ACHN (cell line): ENCODE results near the gene FAM156B.
"Not testable (repeated sequence)": the region's sequence is repeated elsewhere in the genome, so short reads cannot be mapped to it uniquely, and the experiment has no call there.

Experiments used
- DNase-seq: peaks from one replicate; pipeline ENCODE4 v3.0.0-alpha.2; 2015
- in situ Hi-C: cut with HindIII; loops from 2 replicates; pipeline ENCODE4 v1.10.0; 2017; ENCODE audit warnings: low sequenced_read_pairs, low pct_ligation_motif_present, low pct_unique_long_range_greater_than_20kb

The FAM156B gene, protein sequence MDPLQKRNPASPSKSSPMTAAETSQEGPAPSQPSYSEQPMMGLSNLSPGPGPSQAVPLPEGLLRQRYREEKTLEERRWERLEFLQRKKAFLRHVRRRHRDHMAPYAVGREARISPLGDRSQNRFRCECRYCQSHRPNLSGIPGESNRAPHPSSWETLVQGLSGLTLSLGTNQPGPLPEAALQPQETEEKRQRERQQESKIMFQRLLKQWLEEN

DNA sequence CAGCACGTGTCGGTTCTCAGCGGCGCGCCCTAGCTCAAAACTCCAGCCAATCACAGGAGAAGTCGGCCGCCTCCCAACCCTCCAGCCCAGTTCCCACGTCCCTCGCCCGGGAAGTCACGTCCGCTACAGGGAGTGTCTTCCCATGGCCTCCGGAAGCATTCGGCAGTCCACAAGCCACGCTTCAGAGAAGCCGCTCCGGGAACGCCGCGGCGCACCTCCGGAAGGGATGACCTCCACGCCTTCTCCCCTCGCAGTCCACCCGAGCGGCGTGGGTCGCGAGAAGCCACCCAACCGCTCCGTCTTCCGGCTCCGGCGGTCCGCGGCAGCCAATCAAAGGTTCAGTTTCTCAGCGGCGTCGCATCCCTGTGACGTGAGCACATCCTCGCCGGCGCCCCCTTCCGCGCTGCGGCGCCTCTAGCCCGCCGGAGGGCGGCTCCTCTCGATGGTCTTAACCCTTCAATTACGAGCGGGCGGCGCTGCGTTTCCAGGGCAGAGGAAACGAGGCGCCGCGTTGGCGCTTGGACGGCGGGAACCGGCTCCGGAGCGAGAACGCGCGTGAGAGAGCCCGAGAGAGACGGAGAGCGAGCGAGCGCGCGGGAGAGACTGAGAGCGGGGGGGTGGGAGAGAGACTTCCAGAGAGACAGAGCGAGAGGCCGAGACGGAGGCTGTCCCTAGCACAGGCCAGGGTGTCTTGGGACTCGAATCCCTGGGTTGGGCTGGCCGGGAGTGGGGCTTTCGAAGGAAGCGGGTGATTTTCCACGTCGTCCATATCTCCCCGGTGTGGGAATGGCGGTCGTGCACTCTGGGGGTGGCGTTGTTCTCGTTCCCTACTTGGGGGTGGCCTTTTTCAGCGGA, at the start of gene FAM156B:
Gene FAM156B (plus strand): TSS at position 476 of the 855 bp plus-strand sequence. CDS start 9,896 bp downstream, outside the sequence.
- in situ Hi-C loops, result not testable (repeated sequence)

DNA sequence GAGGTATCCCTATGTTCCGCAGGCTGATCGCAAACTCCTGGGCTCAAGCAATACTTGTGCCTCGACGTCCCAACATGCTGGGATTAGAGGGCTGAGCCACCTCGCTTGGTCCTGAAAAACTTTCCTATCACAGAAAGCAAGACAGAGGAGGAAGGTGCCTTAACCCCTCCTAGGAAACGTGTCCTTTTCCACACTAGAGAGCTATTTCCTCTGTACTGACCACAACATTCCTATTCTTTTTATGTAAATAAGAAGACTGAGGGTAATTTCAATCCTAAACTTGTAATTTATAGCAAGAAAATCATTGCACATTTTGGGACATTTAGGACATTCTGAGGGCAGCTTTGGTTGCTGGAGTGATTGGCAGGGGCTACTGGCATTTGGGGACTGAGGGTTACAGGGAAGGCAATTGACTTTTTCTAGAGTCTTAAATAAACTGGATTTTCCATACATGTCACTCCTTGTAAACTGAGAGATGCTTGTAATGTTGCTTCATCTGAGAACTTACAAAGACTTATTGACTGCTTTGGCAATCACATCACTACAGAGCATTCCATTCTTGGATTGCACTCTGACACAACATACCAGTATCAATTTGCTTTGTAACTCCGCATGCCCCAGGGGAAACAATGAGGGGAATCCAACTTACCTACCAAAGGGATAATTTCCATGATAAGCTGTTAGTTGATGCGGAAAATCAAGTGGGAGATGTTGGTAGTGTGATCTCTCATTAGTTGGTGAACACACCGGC, 44.8 kb upstream of the FAM156B start:
- in situ Hi-C loops, result no loop called here
- DNase-seq, result no peak

More for the DNA sequence above, at the start of gene FAM156B:
- DNase-seq, result not testable (repeated sequence)

DNA sequence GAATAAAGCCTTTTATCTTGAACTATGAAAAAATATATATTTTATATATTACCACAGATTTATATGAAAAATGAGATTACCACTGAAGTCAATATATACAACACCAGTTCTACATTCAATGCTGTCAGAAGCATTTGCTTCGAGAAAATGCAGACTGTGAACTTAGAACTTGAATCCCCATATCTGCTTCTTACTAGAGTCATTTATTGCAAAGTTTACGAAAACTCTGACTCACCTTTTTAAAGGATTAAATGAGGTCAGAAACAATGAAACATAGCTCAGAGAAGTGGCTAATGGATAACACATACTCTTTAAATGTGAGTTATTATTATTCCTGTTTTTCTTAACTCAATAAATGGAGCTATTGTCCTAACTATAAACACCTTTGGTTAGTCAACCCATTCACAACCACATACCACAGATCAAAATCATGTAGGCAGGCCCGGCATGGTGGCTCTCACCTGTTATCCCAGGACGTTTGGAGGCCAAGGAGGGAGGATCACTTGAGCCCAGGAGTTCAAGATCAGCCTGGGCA, 40.1 kb upstream of the FAM156B start:
- DNase-seq, in situ Hi-C loops: not testable (repeated sequence)

DNA sequence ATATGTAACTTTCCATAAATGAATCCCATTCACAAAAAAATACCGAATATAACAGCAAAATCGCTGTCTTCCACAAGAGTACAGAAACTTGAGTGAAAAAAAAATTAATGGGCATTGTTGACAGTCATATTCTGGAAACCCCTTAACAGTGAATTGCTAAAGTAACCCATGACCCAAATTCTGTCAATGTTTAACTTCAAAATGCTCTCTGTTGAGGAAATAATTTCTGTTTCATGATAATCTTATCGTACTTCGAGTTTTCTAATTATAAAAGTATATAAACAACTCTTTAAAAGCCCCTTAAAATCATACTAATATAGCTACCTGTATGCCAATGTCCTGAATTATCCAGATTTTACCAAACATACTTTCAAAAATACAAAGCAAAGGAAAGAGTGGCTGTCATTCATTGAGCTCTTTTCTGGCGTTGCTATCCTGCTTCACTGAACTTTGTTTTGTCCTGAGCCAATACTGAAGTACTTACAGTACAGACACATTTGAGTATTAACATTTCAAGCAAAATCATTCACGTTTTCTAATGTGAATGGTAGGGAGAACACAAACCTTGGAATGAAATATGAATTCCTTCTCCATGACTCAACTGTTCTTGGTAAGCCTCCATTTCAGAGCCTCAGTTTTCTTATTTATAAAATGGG, 31.7 kb upstream of the FAM156B start:
- in situ Hi-C loops, result no loop called here
- peak; percentile 38 for DNase-seq

DNA sequence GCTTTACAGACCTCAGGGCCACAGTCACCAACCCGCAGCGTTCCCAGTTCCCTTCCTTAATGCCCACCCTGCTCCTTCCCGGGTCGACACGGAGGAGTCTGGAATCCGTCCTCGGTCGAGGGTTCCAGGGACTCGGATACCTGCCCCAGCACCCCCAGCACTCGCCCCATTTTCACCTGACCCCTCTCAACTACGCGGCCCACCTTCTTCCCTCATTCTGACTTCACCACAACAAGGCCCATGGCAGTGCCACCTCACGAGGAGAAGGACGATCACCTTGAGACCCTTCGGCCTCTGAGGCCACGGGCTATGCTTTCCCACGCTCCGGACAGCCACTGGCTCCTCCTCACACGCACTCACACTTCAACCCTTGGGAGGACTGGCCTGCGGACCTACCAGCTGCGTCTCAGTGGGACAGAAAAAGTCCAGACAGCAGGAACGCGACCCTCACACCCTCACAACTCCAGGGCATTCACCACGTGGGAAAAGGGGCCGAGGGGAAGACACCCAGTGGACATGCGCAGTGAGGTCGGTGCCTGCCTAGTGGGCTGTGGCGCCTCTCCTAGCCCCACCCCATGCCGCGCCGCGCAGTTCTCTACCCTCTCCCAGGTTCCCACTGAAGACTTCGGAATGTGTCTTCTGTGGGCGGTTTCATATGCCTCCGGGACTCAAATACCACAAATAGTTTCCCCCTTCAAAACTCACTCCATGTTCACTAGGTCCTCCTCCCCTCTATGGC, 29.4 kb upstream of the FAM156B start, which contains the start of gene XAGE3:
Gene XAGE3 (minus strand): TSS at position 474 of the 739 bp plus-strand sequence. CDS start 950 bp downstream, outside the sequence.
- no peak for DNase-seq
- in situ Hi-C loops, result no loop called here

DNA sequence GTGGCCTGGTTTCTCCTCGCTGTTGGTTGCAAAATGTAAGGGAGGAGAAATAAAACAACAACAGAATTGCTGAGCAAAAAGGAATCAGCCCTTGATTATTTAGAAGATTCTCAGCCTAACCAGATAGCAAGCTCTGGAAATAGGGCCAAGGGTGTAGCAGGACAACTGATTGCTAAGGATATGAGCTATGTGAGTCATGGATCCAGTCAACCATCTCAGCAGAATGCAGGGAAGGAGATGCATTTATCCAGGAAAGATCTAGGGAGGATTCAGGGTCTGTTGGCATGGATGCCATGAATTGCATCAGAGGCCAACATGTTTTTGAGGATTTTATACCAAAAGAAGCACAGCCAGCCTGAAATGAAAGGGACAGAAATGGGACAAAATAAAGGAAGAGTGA, 27.1 kb upstream of the FAM156B start:
- in situ Hi-C loops, result no loop called here
- peak; percentile 39 for DNase-seq

DNA sequence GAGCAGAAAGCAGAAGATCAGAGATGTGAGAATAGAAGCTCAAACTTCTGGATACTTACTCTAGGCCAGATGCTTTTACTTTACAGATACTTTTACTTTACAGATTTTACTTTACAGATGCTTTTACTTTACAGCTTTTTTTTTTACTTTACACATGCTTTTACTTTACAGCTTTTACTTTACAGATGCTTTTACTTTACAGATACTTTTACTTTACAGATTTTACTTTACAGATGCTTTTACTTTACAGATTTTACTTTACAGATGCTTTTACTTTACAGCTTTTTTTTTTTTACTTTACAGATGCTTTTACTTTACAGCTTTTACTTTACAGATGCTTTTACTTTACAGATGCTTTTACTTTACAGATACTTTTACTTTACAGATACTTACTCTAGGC, 23.3 kb upstream of the FAM156B start:
- in situ Hi-C loops, result not testable (repeated sequence)

DNA sequence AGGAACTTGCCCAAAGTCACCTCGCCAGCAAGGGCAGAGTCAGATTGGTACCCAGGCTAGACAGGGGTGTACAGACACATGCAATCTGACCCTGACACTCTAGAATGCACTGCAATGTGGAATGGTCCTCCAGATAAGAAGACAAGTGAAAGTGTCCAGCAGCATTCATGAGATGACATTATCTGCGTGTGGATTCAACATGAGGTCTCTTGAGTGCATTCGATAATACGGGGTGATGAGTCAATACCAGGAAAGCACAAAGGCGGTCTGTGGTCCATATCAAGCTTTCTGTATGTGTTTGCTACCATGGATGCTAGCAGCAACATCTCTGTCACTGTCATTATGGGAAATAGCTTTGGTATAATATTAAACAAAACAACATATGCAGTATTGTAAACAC, 22.5 kb upstream of the FAM156B start:
- in situ Hi-C loops, result no loop called here
- DNase-seq, result no peak

More for the DNA sequence above, 23.3 kb upstream of the FAM156B start:
- not testable (repeated sequence) for DNase-seq

DNA sequence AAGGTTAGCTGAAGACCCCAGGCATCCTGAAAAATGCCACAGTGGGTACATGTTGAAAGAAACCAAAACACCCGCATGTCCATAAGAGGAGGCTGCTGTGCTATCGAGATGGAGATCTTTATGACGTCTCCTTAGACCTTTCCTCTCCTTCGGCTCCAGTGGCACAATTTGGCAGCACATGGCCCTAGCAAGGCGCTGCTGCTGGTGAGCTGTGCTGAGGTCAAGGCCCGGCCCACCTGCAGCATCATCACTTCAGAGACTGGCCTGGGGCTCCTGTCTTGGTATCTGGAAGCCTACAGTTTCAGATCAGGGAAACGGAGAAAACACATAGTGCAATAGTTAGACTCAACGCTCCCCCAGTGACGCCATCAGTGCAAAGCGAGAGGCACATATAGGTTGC, 21.7 kb upstream of the FAM156B start:
- in situ Hi-C loops, DNase-seq: not testable (repeated sequence)

DNA sequence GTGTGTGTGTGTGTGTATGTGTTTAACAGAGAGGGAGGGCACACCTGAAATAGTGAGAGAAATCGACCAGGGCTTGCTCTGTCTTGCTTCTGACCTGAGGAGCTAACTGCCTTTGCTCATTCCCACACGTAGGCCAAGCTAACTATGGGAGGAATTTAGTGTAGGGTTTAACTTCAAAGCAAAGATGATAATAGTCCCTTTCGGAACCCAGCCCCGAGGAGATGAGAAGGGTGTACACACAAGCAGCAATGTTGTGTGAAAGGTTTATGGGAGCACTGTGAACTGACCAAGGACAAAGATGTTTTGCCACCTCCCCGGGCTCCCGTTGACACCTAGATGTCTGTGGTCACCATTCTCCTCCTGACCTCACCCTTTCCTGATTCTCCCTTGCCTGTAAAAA, 20.7 kb upstream of the FAM156B start:
- in situ Hi-C loops, DNase-seq: not testable (repeated sequence)

DNA sequence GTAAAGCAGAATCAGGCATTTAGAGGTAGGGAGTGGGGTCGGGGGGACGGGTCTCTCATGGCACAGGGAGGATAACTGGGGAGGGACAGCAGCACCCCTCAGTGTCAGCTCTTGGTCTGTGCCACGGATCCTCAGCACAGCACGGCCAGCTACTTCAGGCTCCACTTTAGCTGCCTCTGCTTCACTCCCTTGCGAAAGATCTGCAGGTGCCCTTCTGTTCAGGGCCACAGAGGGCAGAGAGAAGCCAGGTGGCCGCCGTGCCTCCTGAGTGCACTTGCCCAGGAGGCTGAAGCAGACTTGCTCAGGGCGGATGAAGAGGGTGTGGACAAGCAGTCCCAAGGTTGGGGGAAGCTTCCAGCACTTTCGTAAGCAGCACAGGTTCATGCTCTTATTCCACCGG, 9.7 kb upstream of the FAM156B start:
- in situ Hi-C loops, DNase-seq: not testable (repeated sequence)

DNA sequence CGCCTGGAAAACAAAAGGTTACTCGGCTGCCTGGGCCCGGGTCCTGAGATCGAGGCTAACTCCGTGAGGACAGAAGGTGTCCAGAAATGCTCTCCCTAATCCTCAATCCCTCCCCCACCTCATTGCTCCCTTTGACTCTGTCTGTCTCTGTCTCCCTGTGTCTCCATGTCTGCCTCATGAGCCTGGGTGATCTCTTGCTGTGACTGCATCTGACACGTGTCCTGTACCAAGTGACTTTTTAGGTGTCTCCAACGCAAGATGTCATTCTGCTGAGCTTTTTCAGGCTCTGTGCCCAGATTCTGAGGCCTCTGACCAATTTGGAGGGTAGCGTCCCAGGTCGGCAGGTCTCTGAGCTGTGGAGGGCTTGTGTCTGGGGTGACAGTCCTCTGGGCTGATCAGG, 9.0 kb upstream of the FAM156B start:
- DNase-seq, in situ Hi-C loops: not testable (repeated sequence)

DNA sequence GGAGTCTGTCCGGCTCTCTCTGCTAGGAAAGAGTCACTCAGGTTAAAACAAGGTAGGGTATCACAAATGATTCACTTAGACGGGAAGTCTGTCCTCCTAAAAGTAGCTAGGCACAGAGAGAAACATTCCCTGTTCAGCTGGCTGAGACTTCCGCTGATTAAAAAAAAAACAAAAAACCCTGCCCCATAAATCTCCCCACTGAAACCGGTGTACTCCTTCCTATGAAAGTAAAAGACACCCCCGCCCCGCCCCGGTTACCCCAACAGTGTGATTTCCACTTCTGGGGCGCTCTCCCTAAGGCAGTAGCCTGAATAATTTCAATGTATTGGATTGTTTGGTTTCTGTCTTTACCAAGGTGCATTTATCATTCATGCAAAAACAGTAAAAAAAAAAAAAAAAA, 692 bp upstream of the FAM156B start:
- DNase-seq, in situ Hi-C loops: not testable (repeated sequence)

DNA sequence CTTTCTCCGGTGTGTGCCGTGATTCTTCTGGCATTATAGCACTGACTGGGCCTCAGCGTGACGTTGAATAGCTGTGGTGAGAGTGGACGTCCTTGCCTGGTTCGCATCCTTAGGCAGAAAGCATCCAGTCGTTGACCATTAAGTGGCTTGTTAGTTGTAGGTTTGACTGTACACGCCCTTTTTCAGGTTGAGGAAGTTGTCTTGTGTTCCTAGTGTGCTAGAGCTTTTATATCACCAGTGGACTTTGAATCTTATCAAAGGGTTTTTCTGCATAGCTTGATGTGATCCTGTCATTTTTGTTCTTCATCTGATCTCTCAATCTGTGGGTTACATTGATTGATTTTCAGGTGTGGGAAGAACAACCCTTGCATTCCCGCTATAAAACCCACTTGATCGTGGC, 8.4 kb downstream of the FAM156B start:
- in situ Hi-C loops, DNase-seq: not testable (repeated sequence)

DNA sequence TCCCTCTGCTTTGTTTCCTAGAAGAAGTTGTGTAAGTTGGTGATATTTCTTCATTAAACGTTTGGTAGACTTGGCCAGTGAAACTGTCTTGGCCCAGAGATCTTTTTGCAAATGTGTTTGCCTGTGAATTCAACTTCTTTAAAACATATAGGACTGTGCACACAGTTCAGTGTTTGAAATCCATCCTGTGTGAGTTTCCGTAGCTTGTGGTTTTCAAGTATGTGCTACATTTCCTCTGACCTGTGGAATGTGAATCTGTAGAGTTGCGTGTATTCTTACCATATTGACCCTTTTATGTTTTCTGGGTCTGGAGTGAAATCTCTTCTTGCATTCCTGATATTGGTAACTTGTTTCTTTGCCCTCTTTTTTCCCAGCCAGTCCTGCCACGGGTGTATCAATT, 8.9 kb downstream of the FAM156B start:
- DNase-seq, in situ Hi-C loops: not testable (repeated sequence)

DNA sequence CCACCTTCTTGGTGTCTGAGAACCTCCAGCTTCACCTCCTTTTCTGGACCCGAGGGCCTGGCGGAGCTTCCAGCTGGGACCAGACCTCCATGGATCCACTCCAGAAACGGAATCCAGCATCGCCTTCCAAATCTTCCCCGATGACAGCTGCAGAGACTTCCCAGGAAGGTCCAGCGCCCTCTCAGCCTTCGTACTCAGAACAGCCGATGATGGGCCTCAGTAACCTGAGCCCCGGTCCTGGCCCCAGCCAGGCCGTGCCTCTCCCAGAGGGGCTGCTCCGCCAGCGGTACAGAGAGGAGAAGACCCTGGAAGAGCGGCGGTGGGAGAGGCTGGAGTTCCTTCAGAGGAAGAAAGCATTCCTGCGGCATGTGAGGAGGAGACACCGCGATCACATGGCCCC, 10.0 kb downstream of the FAM156B start:
- not testable (repeated sequence) for DNase-seq

DNA sequence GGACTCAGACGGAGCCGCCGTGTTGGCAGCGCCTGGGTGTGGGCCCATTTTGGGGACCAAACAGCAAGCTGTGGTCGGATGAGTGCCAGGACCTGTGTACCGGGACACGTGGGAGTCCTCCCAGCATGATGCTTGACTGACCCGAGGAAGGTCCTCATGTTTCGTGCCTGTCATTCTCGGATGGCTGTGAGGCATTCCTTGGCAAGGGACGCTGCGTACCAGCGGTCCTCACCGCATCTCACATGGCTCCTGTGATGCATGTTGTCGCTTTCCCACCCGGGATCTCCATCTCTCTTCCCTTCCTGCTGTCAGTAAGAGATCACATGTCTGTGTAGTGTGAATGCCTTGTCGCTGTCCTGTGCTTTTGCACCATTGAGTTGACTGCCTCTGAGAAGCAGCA, 10.8 kb downstream of the FAM156B start:
- in situ Hi-C loops, DNase-seq: not testable (repeated sequence)

More for the DNA sequence above, 10.0 kb downstream of the FAM156B start:
- in situ Hi-C loops, result not testable (repeated sequence)
